H1 (cell line): ENCODE measurements around the gene AHI1. TPM values are rescaled to one million over a fixed set of nuclear protein-coding genes. Genes with fewer than 3 reads are reported as not detected.
A peak's percentile ranks its signal among the peaks of the same experiment; 100 is the strongest.

ENCODE experiments used
- CTCF ChIA-PET: fragments of 300-600 bp; sonication (Branson Sonifier 250); formaldehyde crosslinking; loops from one replicate; lab custom pipeline; 2021; ENCODE audit not compliant: partially characterized antibody; lab: Charles Lee
- POLR2A ChIA-PET: fragments of 300-600 bp; sonication (Branson Sonifier 250); formaldehyde crosslinking; loops from one replicate; lab custom pipeline; 2021; ENCODE audit warnings: inconsistent platforms; ENCODE audit not compliant: partially characterized antibody; lab: Charles Lee
- DNase-seq, 2 experiments: peaks; one replicate each; pipeline versions ENCODE4 v3.0.0 to v3.0.0-alpha.2; 2010 to 2022; ENCODE audit warnings: low spot score in 2 of 2, low read depth in 1 of 2, mixed read lengths in 1 of 2
- FAIRE-seq: peaks from 2 replicates; lab custom pipeline; 2011; peaks lifted over from hg19 to GRCh38; lab: Jason Lieb, UNC
- H2AFZ ChIP-seq: 2 replicates; pipeline ENCODE4 v1.8.1; 2012; ENCODE audit warnings: low read length, inconsistent platforms
- H2AK5ac ChIP-seq: 2 replicates; pipeline ENCODE4 v1.6.1; 2013; ENCODE audit warnings: low read depth, low read length
- H2BK120ac ChIP-seq: replicated peaks from 2 replicates; pipeline ENCODE3; 2013; ENCODE audit warnings: low read depth, low read length, inconsistent platforms
- H2BK12ac ChIP-seq: 2 replicates; pipeline ENCODE4 v1.6.1; 2013; ENCODE audit warnings: low read depth, low read length
- H2BK15ac ChIP-seq: 2 replicates; pipeline ENCODE4 v1.6.1; 2013; ENCODE audit warnings: low read length
- H2BK20ac ChIP-seq: 2 replicates; pipeline ENCODE4 v1.6.1; 2013; ENCODE audit warnings: low read length
- H2BK5ac ChIP-seq: 2 replicates; pipeline ENCODE4 v1.6.1; 2013; ENCODE audit warnings: low read depth, low read length
- H3K14ac ChIP-seq: 2 replicates; pipeline ENCODE4 v1.6.1; 2013; ENCODE audit warnings: inconsistent platforms; ENCODE audit not compliant: insufficient read length
- H3K18ac ChIP-seq: 2 replicates; pipeline ENCODE4 v1.6.1; 2013; ENCODE audit warnings: low read length; ENCODE audit errors: extremely low read depth
- H3K23ac ChIP-seq: 2 replicates; pipeline ENCODE4 v1.6.1; 2013; ENCODE audit warnings: inconsistent platforms; ENCODE audit not compliant: insufficient read length
- H3K23me2 ChIP-seq: 2 replicates; pipeline ENCODE4 v1.6.1; 2013; ENCODE audit warnings: low read depth, low read length
- H3K27ac ChIP-seq: 2 replicates; pipeline ENCODE4 v1.6.1; 2011; ENCODE audit warnings: low read depth, low read length, inconsistent platforms
- H3K27me3 ChIP-seq, 4 experiments: replicated peaks in 1 of 4; 1 replicate in 1 of 4; 2 replicates in 3 of 4; pipeline versions ENCODE4 v1.6.1 to v1.8.1; 2011 to 2013; ENCODE audit warnings: low read length in 3 of 4, mild to moderate bottlenecking in 3 of 4, inconsistent platforms in 2 of 4, mixed read lengths in 2 of 4, moderate library complexity in 1 of 4; ENCODE audit not compliant: control insufficient read depth in 3 of 4, insufficient read depth in 3 of 4; ENCODE audit errors: extremely low read depth in 1 of 4
- H3K36me3 ChIP-seq, 4 experiments: 2 replicates each; pipeline versions ENCODE4 v1.6.1 to v1.8.1; 2011 to 2013; ENCODE audit warnings: mild to moderate bottlenecking in 4 of 4, low read length in 3 of 4, moderate library complexity in 2 of 4, control low read depth in 1 of 4, inconsistent platforms in 1 of 4; ENCODE audit not compliant: insufficient read depth in 4 of 4, control insufficient read depth in 2 of 4
- H3K4ac ChIP-seq: replicated peaks from 2 replicates; pipeline ENCODE3; 2013; ENCODE audit warnings: low read length, low read depth, mixed read lengths, inconsistent platforms; ENCODE audit not compliant: insufficient read length
- H3K4me1 ChIP-seq, 4 experiments: replicated peaks in 1 of 4; 1 replicate in 1 of 4; 2 replicates in 3 of 4; pipeline versions ENCODE4 v1.6.1 to v1.8.1; 2011 to 2013; ENCODE audit warnings: low read length in 3 of 4, inconsistent platforms in 2 of 4, mixed read lengths in 1 of 4; ENCODE audit not compliant: insufficient read depth in 4 of 4, control insufficient read depth in 3 of 4
- H3K4me2 ChIP-seq, 2 experiments: 2 replicates each; pipeline versions ENCODE4 v1.6.1 to v1.8.1; 2011 to 2013; ENCODE audit warnings: low read depth in 2 of 2, low read length in 2 of 2, control low read depth in 1 of 2, inconsistent platforms in 1 of 2, mild to moderate bottlenecking in 1 of 2; ENCODE audit not compliant: insufficient read depth in 1 of 2
- H3K4me3 ChIP-seq, 4 experiments: fragments of 200-600, 300-600 bp in 1 of 4; sonication (generic), shearing (Covaris generic), sonication (Bioruptor Twin) in 1 of 4; 2 replicates each; pipeline versions ENCODE4 v1.5.1 to v1.8.1; 2011 to 2016; ENCODE audit warnings: low read length in 4 of 4, low read depth in 3 of 4, control low read depth in 2 of 4, inconsistent platforms in 2 of 4, mild to moderate bottlenecking in 2 of 4, mixed read lengths in 1 of 4, moderate library complexity in 1 of 4; ENCODE audit not compliant: insufficient read depth in 2 of 4; ENCODE audit errors: extremely low read depth in 1 of 4
- H3K56ac ChIP-seq: replicated peaks from 2 replicates; pipeline ENCODE3; 2013; ENCODE audit warnings: low read depth, mild to moderate bottlenecking, mixed read lengths, low read length, inconsistent platforms; ENCODE audit not compliant: insufficient read length
- H3K79me1 ChIP-seq: 2 replicates; pipeline ENCODE4 v1.6.1; 2013; ENCODE audit warnings: low read depth, low read length, control low read depth
- H3K79me2 ChIP-seq, 2 experiments: 2 replicates each; pipeline versions ENCODE4 v1.6.1 to v1.8.1; 2012 to 2013; ENCODE audit warnings: low read length in 2 of 2, mild to moderate bottlenecking in 2 of 2, inconsistent platforms in 1 of 2; ENCODE audit not compliant: insufficient read depth in 2 of 2, control insufficient read depth in 1 of 2
- H3K9ac ChIP-seq, 4 experiments: replicated peaks in 1 of 4; 1 replicate in 1 of 4; 2 replicates in 3 of 4; pipeline versions ENCODE4 v1.6.1 to v1.8.1; 2011 to 2013; ENCODE audit warnings: low read depth in 3 of 4, low read length in 3 of 4, control low read depth in 2 of 4, mild to moderate bottlenecking in 2 of 4, moderate library complexity in 2 of 4, inconsistent platforms in 1 of 4; ENCODE audit errors: extremely low read depth in 1 of 4
- H3K9me3 ChIP-seq, 2 experiments: 2 replicates each; pipeline versions ENCODE4 v1.6.1 to v1.8.1; 2012 to 2013; ENCODE audit warnings: mild to moderate bottlenecking in 2 of 2, moderate library complexity in 2 of 2, control low read depth in 1 of 2, inconsistent platforms in 1 of 2, low read depth in 1 of 2, low read length in 1 of 2, mixed read lengths in 1 of 2; ENCODE audit not compliant: insufficient read depth in 2 of 2
- H4K20me1 ChIP-seq, 2 experiments: replicated peaks in 1 of 2; 2 replicates each; pipeline versions ENCODE3 to v1.8.1; 2011 to 2013; ENCODE audit warnings: inconsistent platforms in 2 of 2, low read length in 2 of 2, mild to moderate bottlenecking in 1 of 2; ENCODE audit not compliant: insufficient read depth in 2 of 2, control insufficient read depth in 1 of 2
- H4K5ac ChIP-seq: 2 replicates; pipeline ENCODE4 v1.6.1; 2013; ENCODE audit warnings: low read length, low read depth, mixed read lengths, inconsistent platforms; ENCODE audit not compliant: insufficient read length
- H4K8ac ChIP-seq: 2 replicates; pipeline ENCODE4 v1.8.0; 2013; ENCODE audit warnings: mild to moderate bottlenecking, moderate library complexity, low read length, inconsistent platforms; ENCODE audit not compliant: insufficient read depth; ENCODE audit errors: extremely low read depth
- H4K91ac ChIP-seq: replicated peaks from 2 replicates; pipeline ENCODE3; 2013; ENCODE audit warnings: low read length, mixed read lengths, inconsistent platforms; ENCODE audit not compliant: insufficient read length
- GTF2F1 ChIP-seq: IDR thresholded peaks from 2 replicates; pipeline ENCODE4 v1.6.1; 2012; ENCODE audit warnings: low read depth, low read length, improper control_type of control experiment, borderline replicate concordance
- HDAC2 ChIP-seq, 2 experiments: fragments of 300-600 bp in 1 of 2; sonication (generic) in 1 of 2; IDR thresholded peaks; 2 replicates each; pipeline ENCODE4 v1.6.1; 2011 to 2012; ENCODE audit warnings: low read depth in 2 of 2, low read length in 2 of 2, mild to moderate bottlenecking in 2 of 2, moderate library complexity in 2 of 2, borderline replicate concordance in 1 of 2, inconsistent platforms in 1 of 2
- RNF2 ChIP-seq: fragments of 200-900, 300-1000 bp; sonication (generic); IDR thresholded peaks from 2 replicates; pipeline ENCODE4 v1.7.1; 2016; ENCODE audit warnings: borderline replicate concordance, low read depth, mild to moderate bottlenecking, antibody characterized with exemption, low read length; ENCODE audit not compliant: poor library complexity, severe bottlenecking; ENCODE audit errors: missing control alignments
- RXRA ChIP-seq: IDR thresholded peaks from 2 replicates; pipeline ENCODE4 v1.6.1; 2011; ENCODE audit warnings: low read depth, mild to moderate bottlenecking, low read length, moderate library complexity; ENCODE audit not compliant: insufficient read depth
- SP4 ChIP-seq: IDR thresholded peaks from 2 replicates; pipeline ENCODE4 v1.6.1; 2012; ENCODE audit warnings: low read length, inconsistent platforms
- SUZ12 ChIP-seq: fragments of 200-600 bp; sonication (generic); IDR thresholded peaks from 2 replicates; pipeline ENCODE4 v1.6.1; 2012; ENCODE audit warnings: mild to moderate bottlenecking, inconsistent platforms, low read length, moderate library complexity, mixed read lengths
- TAF7 ChIP-seq: optimal IDR thresholded peaks from 2 replicates; pipeline ENCODE3; 2011; ENCODE audit warnings: low read depth, mild to moderate bottlenecking, inconsistent platforms, low read length, moderate library complexity, borderline replicate concordance
- WGBS, 2 experiments: shearing (Covaris generic) in 1 of 2; methylation state at CpG; one replicate each; pipeline versions ENCODE4 v1.1.6 to v1.1.7; 2013 to 2015; ENCODE audit warnings: low lambda C conversion rate in 2 of 2, mixed read lengths in 2 of 2, inconsistent platforms in 1 of 2, low coverage in 1 of 2, missing lambda C conversion rate in 1 of 2; ENCODE audit not compliant: insufficient replicate concordance in 2 of 2, insufficient coverage in 1 of 2, insufficient read length in 1 of 2; ENCODE audit errors: extremely low coverage in 1 of 2, missing lambda C conversion rate in 1 of 2; 5-methylcytosine and 5-hydroxymethylcytosine counted together
- polyA plus RNA-seq, 7 experiments: library from polyadenylated mRNA; depleted of rRNA in 3 of 7; stranded (reverse) in 5 of 7; unstranded in 2 of 7; fragments of >200 nt in 5 of 7; fragments of 200-250 nt in 2 of 7; gene quantifications; 1 replicate in 5 of 7; 2 replicates in 1 of 7; 4 replicates in 1 of 7; pipeline versions ENCODE4 v1.2.1 to v1.2.3, GENCODE V29; 2011 to 2013; ENCODE audit warnings: missing spikeins in 2 of 7, mixed read lengths in 2 of 7
- total RNA-seq: library from RNA; stranded (reverse); fragmentation: NEBNext Ultra II Directional; extraction: Animal tissue kit (Norgen Biotek cat#: 25700); gene quantifications from 2 replicates; pipeline ENCODE4 v1.2.1, GENCODE V29; 2021
- TF ChIP-seq, protein P1 (sequence below): IDR thresholded peaks from 2 replicates; pipeline ENCODE4 v1.6.1; 2011; ENCODE audit warnings: low read length, improper control_type of control experiment
- TF ChIP-seq, protein P2 (sequence below): IDR thresholded peaks from 2 replicates; pipeline ENCODE4 v1.6.1; 2012; ENCODE audit warnings: low read length, inconsistent platforms

The AHI1 gene
- total and polyA plus RNA-seq, 2 of the 8 experiments (the other 6 are each of a cell fraction or from before 2014, with no cell fraction given), result 4.2 to 19.6 TPM

DNA sequence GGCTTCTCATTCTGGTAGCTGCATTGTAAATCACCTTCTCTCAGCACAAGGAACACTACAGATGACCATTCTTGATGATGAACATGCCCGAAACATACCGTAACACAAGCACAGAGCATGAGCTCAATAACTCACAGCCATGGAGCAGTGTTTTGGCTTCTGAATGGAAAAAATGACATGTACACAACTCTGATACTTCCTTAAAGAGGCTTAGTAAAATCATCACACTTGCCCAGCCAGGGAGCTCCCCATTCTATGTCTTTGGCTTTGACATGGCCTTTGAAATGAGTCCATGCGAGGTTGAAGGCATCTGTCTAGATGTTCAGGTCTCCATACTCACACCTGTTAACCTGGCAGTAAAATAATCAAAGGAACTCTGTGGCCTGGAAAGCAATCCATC lies 228.8 kb downstream of the AHI1 start:
- ChIA-PET POLR2A (interaction anchor here (1.1 to 4.1 kb wide), 3 partner anchors 12 to 83 kb away, joined by 3 to 20 read pairs (median 3); no protein-coding TSS in a partner anchor), CTCF (interaction anchor here (1.0 to 4.4 kb wide), 2 partner anchors 11 to 85 kb away, joined by 3 to 20 read pairs; no protein-coding TSS in a partner anchor)
- H3K4me2 ChIP-seq, result no peak overlapping the region
- TF ChIP-seq TAF7 (no peak), SP4 (no peak), RNF2 (no peak), RXRA (no peak), HDAC2 (IDR thresholded peaks at IDR 0.05; ENCODE audit: borderline replicate concordance in 1 of 2, low read depth in 2 of 2, low read length in 2 of 2) (no peak), GTF2F1 (no peak), SUZ12 (no peak)
- TF ChIP-seq, protein P1, sequence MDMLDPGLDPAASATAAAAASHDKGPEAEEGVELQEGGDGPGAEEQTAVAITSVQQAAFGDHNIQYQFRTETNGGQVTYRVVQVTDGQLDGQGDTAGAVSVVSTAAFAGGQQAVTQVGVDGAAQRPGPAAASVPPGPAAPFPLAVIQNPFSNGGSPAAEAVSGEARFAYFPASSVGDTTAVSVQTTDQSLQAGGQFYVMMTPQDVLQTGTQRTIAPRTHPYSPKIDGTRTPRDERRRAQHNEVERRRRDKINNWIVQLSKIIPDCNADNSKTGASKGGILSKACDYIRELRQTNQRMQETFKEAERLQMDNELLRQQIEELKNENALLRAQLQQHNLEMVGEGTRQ, result no peak
- TF ChIP-seq, protein P2, sequence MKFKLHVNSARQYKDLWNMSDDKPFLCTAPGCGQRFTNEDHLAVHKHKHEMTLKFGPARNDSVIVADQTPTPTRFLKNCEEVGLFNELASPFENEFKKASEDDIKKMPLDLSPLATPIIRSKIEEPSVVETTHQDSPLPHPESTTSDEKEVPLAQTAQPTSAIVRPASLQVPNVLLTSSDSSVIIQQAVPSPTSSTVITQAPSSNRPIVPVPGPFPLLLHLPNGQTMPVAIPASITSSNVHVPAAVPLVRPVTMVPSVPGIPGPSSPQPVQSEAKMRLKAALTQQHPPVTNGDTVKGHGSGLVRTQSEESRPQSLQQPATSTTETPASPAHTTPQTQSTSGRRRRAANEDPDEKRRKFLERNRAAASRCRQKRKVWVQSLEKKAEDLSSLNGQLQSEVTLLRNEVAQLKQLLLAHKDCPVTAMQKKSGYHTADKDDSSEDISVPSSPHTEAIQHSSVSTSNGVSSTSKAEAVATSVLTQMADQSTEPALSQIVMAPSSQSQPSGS, result no peak

More for the DNA sequence above, 228.8 kb downstream of the AHI1 start:
- no peaks in the 10 kb centered on the region for H3K27me3 ChIP-seq
- no peaks in the 10 kb centered on the region; the same call in 1 of the 2 replicates for H3K23me2 ChIP-seq
- 100% methylated on average over 3 of the region's 3 CpGs; no CpG with 5 or more reads in 1 of the 2 experiments for WGBS, 2 experiments
- peak overlapping the region; percentile 41; the same call in 1 of the 2 replicates for H3K18ac ChIP-seq
- H3K4me3 ChIP-seq, result no peak overlapping the region
- H2BK120ac ChIP-seq, result peak overlapping the region; percentile 25
- H2AFZ ChIP-seq, result no peak overlapping the region
- H3K4me1 ChIP-seq, result peaks cover 5 to 19% (median 13%) of the 10 kb centered on the region in 4 experiments; a peak in 5 of 7 replicates
- peak overlapping the region; percentile 3; the same call in 1 of the 2 replicates for H2BK5ac ChIP-seq
- no peak overlapping the region for H3K23ac ChIP-seq
- H4K5ac ChIP-seq, result no peak overlapping the region
- H3K9me3 ChIP-seq, result no peaks in the 10 kb centered on the region
- DNase-seq, result peak in 1 of 2 experiments; percentile 3
- H4K91ac ChIP-seq, result peak overlapping the region; percentile 54
- no peaks in the 10 kb centered on the region for H3K79me2 ChIP-seq
- no peak overlapping the region for H3K9ac ChIP-seq
- no peaks in the 10 kb centered on the region for H3K79me1 ChIP-seq
- H2AK5ac ChIP-seq, result peak overlapping the region; percentile 55
- H2BK15ac ChIP-seq, result no peak overlapping the region
- H3K27ac ChIP-seq, result no peak overlapping the region
- peak overlapping the region; percentile 65 for H2BK20ac ChIP-seq
- H3K56ac ChIP-seq, result no peak overlapping the region
- peak overlapping the region; percentile 10 for H3K4ac ChIP-seq
- FAIRE-seq, result no peak
- H2BK12ac ChIP-seq, result peak overlapping the region; percentile 10; the same call in 1 of the 2 replicates
- no peak overlapping the region for H3K14ac ChIP-seq
- no peaks in the 10 kb centered on the region for H4K20me1 ChIP-seq
- H4K8ac ChIP-seq, result no peak overlapping the region
- H3K36me3 ChIP-seq, result no peaks in the 10 kb centered on the region
